Astrocyte of the spinal cord (primary cell): ENCODE data around the gene SUSD4.

Source experiments
- DNase-seq: peaks from one replicate; pipeline ENCODE4 v3.0.0; 2011; ENCODE audit warnings: low read depth, low spot score
- H3K4me3 ChIP-seq: 2 replicates; pipeline ENCODE4 v1.5.1; 2011; ENCODE audit warnings: low read depth, mild to moderate bottlenecking, low read length, moderate library complexity
- in situ Hi-C: cut with HindIII; loops from 2 replicates; pipeline ENCODE4 v1.10.0; 2017; ENCODE audit warnings: low sequenced_read_pairs
- TF ChIP-seq, protein P1 (sequence below): IDR thresholded peaks from 2 replicates; pipeline ENCODE4 v1.5.1; 2012; ENCODE audit warnings: low read depth, mild to moderate bottlenecking, low read length, inconsistent platforms

The SUSD4 gene

DNA sequence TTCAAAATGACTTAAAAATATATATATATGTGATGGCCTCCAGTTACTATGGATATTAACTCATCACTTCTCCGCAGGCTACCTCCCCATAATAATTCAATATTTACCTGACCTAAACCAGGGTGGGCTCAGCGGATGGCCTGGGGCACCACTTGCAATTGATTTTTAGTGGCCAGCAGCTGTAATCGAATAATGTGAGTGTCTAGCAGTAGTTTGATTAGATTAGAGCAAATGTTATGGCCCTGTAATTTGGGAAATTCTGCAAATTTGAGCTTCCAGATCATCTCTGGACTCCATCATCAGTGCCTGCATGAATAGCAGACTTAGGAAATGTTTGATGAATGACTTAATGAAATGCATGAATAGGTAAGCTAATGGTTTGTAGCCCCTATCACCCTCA lies 14.7 kb downstream of the SUSD4 start:
- no peak for DNase-seq
- TF ChIP-seq, protein P1, sequence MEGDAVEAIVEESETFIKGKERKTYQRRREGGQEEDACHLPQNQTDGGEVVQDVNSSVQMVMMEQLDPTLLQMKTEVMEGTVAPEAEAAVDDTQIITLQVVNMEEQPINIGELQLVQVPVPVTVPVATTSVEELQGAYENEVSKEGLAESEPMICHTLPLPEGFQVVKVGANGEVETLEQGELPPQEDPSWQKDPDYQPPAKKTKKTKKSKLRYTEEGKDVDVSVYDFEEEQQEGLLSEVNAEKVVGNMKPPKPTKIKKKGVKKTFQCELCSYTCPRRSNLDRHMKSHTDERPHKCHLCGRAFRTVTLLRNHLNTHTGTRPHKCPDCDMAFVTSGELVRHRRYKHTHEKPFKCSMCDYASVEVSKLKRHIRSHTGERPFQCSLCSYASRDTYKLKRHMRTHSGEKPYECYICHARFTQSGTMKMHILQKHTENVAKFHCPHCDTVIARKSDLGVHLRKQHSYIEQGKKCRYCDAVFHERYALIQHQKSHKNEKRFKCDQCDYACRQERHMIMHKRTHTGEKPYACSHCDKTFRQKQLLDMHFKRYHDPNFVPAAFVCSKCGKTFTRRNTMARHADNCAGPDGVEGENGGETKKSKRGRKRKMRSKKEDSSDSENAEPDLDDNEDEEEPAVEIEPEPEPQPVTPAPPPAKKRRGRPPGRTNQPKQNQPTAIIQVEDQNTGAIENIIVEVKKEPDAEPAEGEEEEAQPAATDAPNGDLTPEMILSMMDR = no peak
- H3K4me3 ChIP-seq = no peak overlapping the region
- in situ Hi-C loops = no loop called here

DNA sequence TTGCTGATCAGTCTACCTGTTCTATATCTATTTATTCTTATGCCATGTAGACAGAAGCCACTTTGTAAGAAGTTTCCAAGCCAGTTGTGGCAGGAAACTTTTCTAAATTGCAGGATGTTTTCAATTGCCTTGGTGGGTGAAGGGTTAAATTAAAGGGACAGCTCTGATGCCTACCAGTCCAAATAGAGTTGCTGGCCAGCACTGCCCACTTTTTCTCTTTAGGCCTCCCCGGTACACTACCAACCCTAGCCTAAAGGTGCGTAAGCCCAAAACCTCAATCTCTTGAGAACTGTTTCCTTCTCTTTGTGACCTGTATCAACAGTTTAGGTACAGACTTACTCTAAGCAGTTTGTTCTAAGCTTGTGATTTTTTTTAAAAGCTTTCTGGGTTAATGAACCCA lies 15.5 kb downstream of the SUSD4 start:
- DNase-seq = no peak
- TF ChIP-seq, protein P1 = no peak
- in situ Hi-C loops = no loop called here
- no peak overlapping the region for H3K4me3 ChIP-seq

DNA sequence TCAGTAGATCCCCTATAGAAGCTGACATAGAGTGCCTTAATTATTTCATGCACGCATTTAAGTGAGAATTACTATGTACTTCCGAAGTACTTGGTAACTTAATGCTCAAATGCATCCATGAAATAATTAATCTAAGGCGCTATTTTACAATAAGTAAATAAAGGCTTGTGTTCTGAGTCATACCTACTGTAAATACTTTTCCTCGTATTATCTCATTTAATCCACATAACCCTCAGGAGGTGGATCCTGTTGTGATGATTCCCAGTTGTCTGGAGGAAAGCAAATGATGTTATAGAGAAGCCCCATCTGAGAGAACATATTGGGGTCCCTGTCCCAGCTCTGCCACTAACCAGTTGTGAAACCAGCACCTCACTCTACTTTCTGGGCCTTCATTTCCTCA lies 16.4 kb downstream of the SUSD4 start:
- H3K4me3 ChIP-seq = no peak overlapping the region
- DNase-seq = no peak
- TF ChIP-seq, protein P1 = no peak
- in situ Hi-C loops = no loop called here

DNA sequence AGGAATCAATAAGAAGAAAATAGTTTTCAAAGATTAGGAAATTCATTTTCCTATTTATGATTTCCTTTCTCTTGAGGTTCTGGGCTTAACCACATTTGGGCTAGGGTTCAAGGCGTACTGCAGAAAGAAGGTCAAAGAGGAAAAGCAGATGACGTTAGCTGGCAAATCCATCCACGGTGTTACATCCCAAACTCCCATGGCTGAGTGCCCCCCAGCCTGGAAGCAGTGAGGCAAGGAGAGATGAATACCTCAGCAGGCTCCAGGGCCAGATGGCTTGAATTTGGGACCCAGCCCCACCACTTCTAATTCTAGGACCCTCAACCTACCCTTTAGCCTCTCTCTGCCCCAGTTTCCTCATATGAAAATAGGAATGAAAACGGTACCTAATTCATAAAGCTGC lies 17.7 kb downstream of the SUSD4 start:
- in situ Hi-C loops = no loop called here
- TF ChIP-seq, protein P1 = no peak
- DNase-seq = no peak
- no peak overlapping the region for H3K4me3 ChIP-seq

DNA sequence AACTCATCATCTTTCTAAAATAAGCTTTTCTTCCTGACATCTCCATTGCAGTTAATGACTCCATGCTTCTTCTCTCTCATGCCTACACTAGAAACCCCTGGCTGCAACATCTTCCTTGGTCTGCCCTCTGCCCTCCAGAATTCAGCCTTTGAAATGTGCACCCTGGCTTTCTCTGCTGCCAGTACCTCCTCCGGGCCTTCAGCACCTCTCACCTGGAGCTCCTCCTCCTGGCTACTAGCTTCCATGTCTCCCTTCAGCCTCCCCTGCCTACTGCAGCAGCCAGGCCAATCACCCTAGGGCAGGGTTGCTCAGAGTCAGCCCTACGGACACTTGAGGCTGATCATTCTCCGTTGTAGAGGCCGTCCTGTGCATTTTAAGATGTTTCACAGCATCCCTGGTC lies 18.3 kb downstream of the SUSD4 start:
- no peak overlapping the region for H3K4me3 ChIP-seq
- in situ Hi-C loops = no loop called here
- TF ChIP-seq, protein P1 = no peak
- no peak for DNase-seq

DNA sequence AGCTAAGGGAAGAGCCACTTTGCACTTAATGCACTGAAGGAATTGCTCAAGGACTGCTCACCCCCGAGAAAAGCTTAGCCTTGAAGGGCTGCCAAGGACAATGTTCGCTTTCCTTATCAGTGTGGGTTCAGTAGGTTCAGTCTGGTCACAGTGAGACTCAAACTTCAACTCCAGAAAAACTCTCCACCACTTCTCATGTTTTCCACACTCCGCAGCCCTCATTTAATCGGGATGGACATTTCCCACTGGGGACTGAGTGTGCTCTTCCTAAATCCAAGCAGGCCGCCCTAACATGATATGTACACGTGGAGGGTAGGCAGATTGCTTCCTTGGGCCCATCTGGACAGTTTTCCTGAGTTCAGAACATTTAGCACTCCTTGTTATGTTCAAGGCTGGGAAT lies 19.5 kb downstream of the SUSD4 start:
- TF ChIP-seq, protein P1 = no peak

DNA sequence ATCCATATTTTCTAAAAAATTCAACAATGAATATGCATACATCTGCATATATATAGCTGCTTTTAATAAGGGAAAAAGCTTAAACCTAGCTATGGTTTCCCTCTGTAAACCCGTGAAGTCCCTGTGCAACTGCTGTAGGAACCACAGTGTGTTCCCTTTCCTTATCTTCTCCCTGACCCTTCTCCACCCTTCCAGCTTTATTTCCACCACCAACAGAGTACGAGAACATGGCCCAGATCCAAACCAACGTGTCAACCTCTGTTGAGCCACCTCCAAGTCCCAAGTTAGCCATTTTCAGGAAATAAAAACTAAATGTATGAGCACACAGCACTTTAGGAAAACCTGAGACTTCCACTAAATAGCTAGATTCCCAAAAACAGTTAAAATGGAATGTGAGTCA lies 20.3 kb downstream of the SUSD4 start:
- TF ChIP-seq, protein P1 = no peak
- in situ Hi-C loops = no loop called here
- H3K4me3 ChIP-seq = no peak overlapping the region
- DNase-seq = no peak

More for the DNA sequence above, 19.5 kb downstream of the SUSD4 start:
- DNase-seq = no peak
- in situ Hi-C loops = no loop called here
- no peak overlapping the region for H3K4me3 ChIP-seq
